ENCODE data around the gene CDC40.
"Not testable (repeated sequence)": the region's sequence is repeated elsewhere in the genome, so short reads cannot be mapped to it uniquely, and the experiment has no call there.

CDC40 gene

DNA sequence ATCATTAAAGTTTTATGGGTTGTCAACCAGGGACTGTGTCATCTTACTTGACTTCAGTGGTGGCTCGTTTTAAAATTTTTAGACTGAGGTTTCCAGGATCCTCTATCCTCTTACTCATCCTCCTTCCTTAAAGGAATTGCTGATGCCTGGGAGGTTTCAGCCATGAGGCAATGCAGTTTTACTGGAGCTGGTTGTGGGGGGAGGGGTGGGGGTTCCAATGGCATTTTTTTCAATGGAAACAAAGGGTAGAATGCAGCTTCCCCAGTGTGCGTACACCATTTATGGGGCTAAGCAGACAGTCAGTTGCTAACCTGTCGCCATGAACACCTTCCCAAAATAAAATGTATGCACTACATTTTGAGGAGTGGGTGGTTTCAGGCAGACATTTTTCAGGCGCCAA is 89.9 kb downstream of the CDC40 start:
- Histone ChIP-seq H3K9ac (ENCODE audit: low read length) (no peak overlapping the region), H3K27me3 (ENCODE audit: low read length) (no peaks in the 10 kb centered on the region), H3K79me2 (ENCODE audit: insufficient read depth, low read length) (no peaks in the 10 kb centered on the region), H3K9me2 (replicated peaks; ENCODE audit: insufficient read depth, low read length) (no peaks in the 10 kb centered on the region), H3F3A (ENCODE audit: insufficient read depth) (no peaks in the 10 kb centered on the region), H3K4me2 (ENCODE audit: low read depth, low read length, poor library complexity, severe bottlenecking) (no peak overlapping the region), H2AFZ (ENCODE audit: low read depth, low read length, severe bottlenecking) (no peak overlapping the region), H4K20me1 (ENCODE audit: low read depth, low read length) (no peaks in the 10 kb centered on the region), H3K9me3 (ENCODE audit: insufficient read depth, low read length) (no peaks in the 10 kb centered on the region), H3K27ac (ENCODE audit: low read depth, low read length) (no peak overlapping the region), H3K4me3 (ENCODE audit: insufficient read depth, low read length, poor library complexity, severe bottlenecking) (no peak overlapping the region), H3K36me3 (ENCODE audit: low read length) (no peaks in the 10 kb centered on the region)
- TF ChIP-seq, protein P1, sequence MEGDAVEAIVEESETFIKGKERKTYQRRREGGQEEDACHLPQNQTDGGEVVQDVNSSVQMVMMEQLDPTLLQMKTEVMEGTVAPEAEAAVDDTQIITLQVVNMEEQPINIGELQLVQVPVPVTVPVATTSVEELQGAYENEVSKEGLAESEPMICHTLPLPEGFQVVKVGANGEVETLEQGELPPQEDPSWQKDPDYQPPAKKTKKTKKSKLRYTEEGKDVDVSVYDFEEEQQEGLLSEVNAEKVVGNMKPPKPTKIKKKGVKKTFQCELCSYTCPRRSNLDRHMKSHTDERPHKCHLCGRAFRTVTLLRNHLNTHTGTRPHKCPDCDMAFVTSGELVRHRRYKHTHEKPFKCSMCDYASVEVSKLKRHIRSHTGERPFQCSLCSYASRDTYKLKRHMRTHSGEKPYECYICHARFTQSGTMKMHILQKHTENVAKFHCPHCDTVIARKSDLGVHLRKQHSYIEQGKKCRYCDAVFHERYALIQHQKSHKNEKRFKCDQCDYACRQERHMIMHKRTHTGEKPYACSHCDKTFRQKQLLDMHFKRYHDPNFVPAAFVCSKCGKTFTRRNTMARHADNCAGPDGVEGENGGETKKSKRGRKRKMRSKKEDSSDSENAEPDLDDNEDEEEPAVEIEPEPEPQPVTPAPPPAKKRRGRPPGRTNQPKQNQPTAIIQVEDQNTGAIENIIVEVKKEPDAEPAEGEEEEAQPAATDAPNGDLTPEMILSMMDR (IDR thresholded peaks at IDR 0.05; ENCODE audit: insufficient read depth, low read length, poor library complexity, severe bottlenecking), result no peak
- TF ChIP-seq EZH2phosphoT487 (conservative IDR thresholded peaks at IDR 0.05; ENCODE audit: low read length), result no peak

DNA sequence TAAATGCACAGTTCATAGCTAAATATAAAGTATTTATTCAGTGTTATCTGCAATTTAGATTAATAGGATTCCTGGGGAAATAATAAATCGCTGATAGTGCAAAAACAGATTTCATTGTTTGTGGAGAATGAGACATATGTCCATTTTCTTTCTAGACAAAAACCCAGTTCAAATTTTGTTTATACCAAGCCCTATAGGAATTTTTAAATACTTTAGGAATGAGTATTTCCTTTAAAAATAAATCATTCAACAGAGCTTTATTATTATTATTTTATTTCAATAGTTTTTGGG is 91.5 kb downstream of the CDC40 start:
- no peak overlapping the region for H2AFZ ChIP-seq (ENCODE audit: low read depth, low read length, severe bottlenecking)

DNA sequence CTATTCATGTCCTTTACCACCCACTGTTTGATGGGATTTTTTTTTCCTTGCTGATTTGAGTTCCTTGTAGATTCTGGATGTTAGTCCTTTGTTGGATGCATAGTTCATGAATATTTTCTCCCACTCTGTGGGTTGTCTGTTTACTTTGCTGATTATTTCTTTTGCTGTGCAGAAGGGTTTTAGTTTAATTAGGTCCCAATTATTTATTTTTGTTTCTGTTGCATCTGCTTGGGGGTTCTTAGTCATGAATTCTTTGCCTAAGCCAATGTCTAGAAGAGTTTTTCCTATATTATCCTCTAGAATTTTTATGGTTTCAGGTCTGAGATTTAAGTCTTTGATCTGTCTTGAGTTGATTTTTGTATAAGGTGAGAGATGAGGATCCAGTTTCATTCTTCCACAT is 92.6 kb downstream of the CDC40 start:
- H3K4me3 ChIP-seq (ENCODE audit: insufficient read depth, low read length, poor library complexity, severe bottlenecking); H2AFZ ChIP-seq (ENCODE audit: low read depth, low read length, severe bottlenecking): not testable (repeated sequence)

More for the DNA sequence above, 91.5 kb downstream of the CDC40 start:
- no peaks in the 10 kb centered on the region for H3F3A ChIP-seq (ENCODE audit: insufficient read depth)
- no peaks in the 10 kb centered on the region for H4K20me1 ChIP-seq (ENCODE audit: low read depth, low read length)
- no peaks in the 10 kb centered on the region for H3K27me3 ChIP-seq (ENCODE audit: low read length)
- no peaks in the 10 kb centered on the region for H3K36me3 ChIP-seq (ENCODE audit: low read length)
- TF ChIP-seq, protein P1 (IDR thresholded peaks at IDR 0.05; ENCODE audit: insufficient read depth, low read length, poor library complexity, severe bottlenecking), result no peak
- TF ChIP-seq EZH2phosphoT487 (conservative IDR thresholded peaks at IDR 0.05; ENCODE audit: low read length), result no peak
- H3K9me2 ChIP-seq (replicated peaks; ENCODE audit: insufficient read depth, low read length), result no peaks in the 10 kb centered on the region
- no peak overlapping the region for H3K4me2 ChIP-seq (ENCODE audit: low read depth, low read length, poor library complexity, severe bottlenecking)
- no peaks in the 10 kb centered on the region for H3K79me2 ChIP-seq (ENCODE audit: insufficient read depth, low read length)
- no peak overlapping the region for H3K4me3 ChIP-seq (ENCODE audit: insufficient read depth, low read length, poor library complexity, severe bottlenecking)
- no peaks in the 10 kb centered on the region for H3K9me3 ChIP-seq (ENCODE audit: insufficient read depth, low read length)
- no peak overlapping the region for H3K9ac ChIP-seq (ENCODE audit: low read length)
- no peak overlapping the region for H3K27ac ChIP-seq (ENCODE audit: low read depth, low read length)

DNA sequence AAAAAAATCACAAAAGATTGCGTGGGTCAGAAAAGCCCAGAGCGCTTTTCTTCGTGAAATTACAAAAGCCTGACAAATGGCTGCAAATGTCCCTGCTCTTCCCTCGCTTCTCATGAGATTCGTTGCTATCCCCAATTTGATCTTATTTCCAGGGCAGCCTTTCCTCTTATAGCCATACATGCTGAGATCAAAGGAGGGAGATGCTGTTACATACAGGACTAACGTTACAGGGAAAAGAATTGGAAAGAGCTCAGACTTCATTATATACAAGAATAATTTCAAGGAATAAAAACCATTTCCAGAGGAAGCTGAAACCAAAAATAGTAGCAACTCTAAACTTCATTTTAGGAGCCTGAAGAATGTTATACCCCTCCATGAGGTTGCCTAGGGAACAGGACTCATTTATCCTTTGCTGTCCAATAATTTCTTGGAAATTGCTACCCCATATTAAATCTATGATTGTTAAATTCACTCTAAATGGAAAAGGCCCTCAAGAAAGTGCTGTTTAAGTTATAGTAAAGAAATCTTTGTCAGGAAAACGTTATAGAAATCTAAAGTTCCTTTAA is 97.0 kb downstream of the CDC40 start:
- no peaks in the 10 kb centered on the region for H3K79me2 ChIP-seq (ENCODE audit: insufficient read depth, low read length)
- H3K9ac ChIP-seq (ENCODE audit: low read length), result no peak overlapping the region
- no peak overlapping the region for H3K4me2 ChIP-seq (ENCODE audit: low read depth, low read length, poor library complexity, severe bottlenecking)
- H2AFZ ChIP-seq (ENCODE audit: low read depth, low read length, severe bottlenecking), result no peak overlapping the region
- no peaks in the 10 kb centered on the region for H4K20me1 ChIP-seq (ENCODE audit: low read depth, low read length)
- H3K9me3 ChIP-seq (ENCODE audit: insufficient read depth, low read length), result no peaks in the 10 kb centered on the region
- no peak overlapping the region for H3K27ac ChIP-seq (ENCODE audit: low read depth, low read length)
- no peaks in the 10 kb centered on the region for H3F3A ChIP-seq (ENCODE audit: insufficient read depth)
- H3K9me2 ChIP-seq (replicated peaks; ENCODE audit: insufficient read depth, low read length), result no peaks in the 10 kb centered on the region
- no peaks in the 10 kb centered on the region for H3K27me3 ChIP-seq (ENCODE audit: low read length)
- TF ChIP-seq, protein P1 (IDR thresholded peaks at IDR 0.05; ENCODE audit: insufficient read depth, low read length, poor library complexity, severe bottlenecking), result no peak
- no peak for TF ChIP-seq EZH2phosphoT487 (conservative IDR thresholded peaks at IDR 0.05; ENCODE audit: low read length)
- no peak overlapping the region for H3K4me3 ChIP-seq (ENCODE audit: insufficient read depth, low read length, poor library complexity, severe bottlenecking)
- no peaks in the 10 kb centered on the region for H3K36me3 ChIP-seq (ENCODE audit: low read length)

More for the DNA sequence above, 92.6 kb downstream of the CDC40 start:
- not testable (repeated sequence) for H3K9ac ChIP-seq (ENCODE audit: low read length); H3K36me3 ChIP-seq (ENCODE audit: low read length); H3K9me2 ChIP-seq (replicated peaks; ENCODE audit: insufficient read depth, low read length); H3K27ac ChIP-seq (ENCODE audit: low read depth, low read length); H3F3A ChIP-seq (ENCODE audit: insufficient read depth); H3K79me2 ChIP-seq (ENCODE audit: insufficient read depth, low read length); H3K9me3 ChIP-seq (ENCODE audit: insufficient read depth, low read length); H3K4me2 ChIP-seq (ENCODE audit: low read depth, low read length, poor library complexity, severe bottlenecking); H3K27me3 ChIP-seq (ENCODE audit: low read length); H4K20me1 ChIP-seq (ENCODE audit: low read depth, low read length)

Data from SU-DHL-6 (cell line).